HepG2 (cell line): ENCODE data around the gene PANX1. TPM values are rescaled to one million over a fixed set of nuclear protein-coding genes. Genes with fewer than 3 reads are reported as not detected.
A peak's percentile ranks its signal among the peaks of the same experiment; 100 is the strongest.
"Not testable (repeated sequence)": the region's sequence is repeated elsewhere in the genome, so short reads cannot be mapped to it uniquely, and the experiment has no call there.

ENCODE experiments used
- ATAC-seq: fragments of 200-7000 bp; cut with Tn5 transposase; 3 replicates; pipeline ENCODE4 v1.9.1; 2020; ENCODE audit warnings: mild to moderate bottlenecking, moderate library complexity
- BruUV-seq: library from RNA; stranded (reverse); fragments of 400-500 nt; replicated peaks from 2 replicates; lab custom pipeline; 2021; lab: Mats Ljungman, UMichigan
- CTCF ChIA-PET: fragments of 300-600 bp; formaldehyde crosslinking; extraction: SDS; loops from one replicate; lab custom pipeline; 2021; ENCODE audit warnings: low total read pairs, inconsistent platforms, low intra/inter-chr PET ratio; lab: Yijun Ruan, JAX
- POLR2A ChIA-PET: fragments of 350-600 bp; sonication (Branson Sonifier 250); formaldehyde crosslinking; loops from one replicate; lab custom pipeline; 2020; ENCODE audit warnings: antibody characterized with exemption, inconsistent platforms; lab: Yijun Ruan, JAX
- DNase-seq: peaks from one replicate; pipeline ENCODE4 v3.0.0-alpha.2; 2015; ENCODE audit warnings: low spot score
- FAIRE-seq: peaks from 3 replicates; lab custom pipeline; 2011; peaks lifted over from hg19 to GRCh38; lab: Jason Lieb, UNC
- H2AFZ ChIP-seq: one replicate; pipeline ENCODE4 v1.6.1; 2011; ENCODE audit warnings: low read length, inconsistent platforms
- H3K27ac ChIP-seq: fragments of 300-600 bp; 3 replicates; pipeline ENCODE4 v1.8.0; 2011; ENCODE audit warnings: mixed run types, mild to moderate bottlenecking, mixed read lengths, low read length, inconsistent platforms; ENCODE audit not compliant: insufficient read depth; ENCODE audit errors: extremely low read length
- H3K27me3 ChIP-seq, 2 experiments: fragments of 200-600 bp in 1 of 2; 2 replicates in 1 of 2; 3 replicates in 1 of 2; pipeline versions ENCODE4 v1.6.0 to v1.8.0; 2011; ENCODE audit warnings: low read length in 2 of 2, mild to moderate bottlenecking in 2 of 2, moderate library complexity in 2 of 2, inconsistent platforms in 1 of 2; ENCODE audit not compliant: insufficient read depth in 2 of 2, control insufficient read depth in 1 of 2
- H3K36me3 ChIP-seq, 2 experiments: fragments of 200-600 bp in 1 of 2; replicated peaks in 1 of 2; 2 replicates in 1 of 2; 3 replicates in 1 of 2; pipeline versions ENCODE4 v1.5.1 to v1.8.0; 2011; ENCODE audit warnings: low read length in 2 of 2, inconsistent platforms in 1 of 2; ENCODE audit not compliant: insufficient read depth in 2 of 2, control insufficient read depth in 1 of 2
- H3K4me1 ChIP-seq: 2 replicates; pipeline ENCODE4 v1.5.1; 2012; ENCODE audit warnings: low read length, inconsistent platforms; ENCODE audit not compliant: insufficient read depth
- H3K4me2 ChIP-seq: 2 replicates; pipeline ENCODE4 v1.6.0; 2011; ENCODE audit warnings: low read depth, low read length, inconsistent platforms
- H3K4me3 ChIP-seq, 3 experiments: fragments of 200-600 bp in 1 of 3; sonication (generic), shearing (Covaris generic) in 1 of 3; replicated peaks in 1 of 3; 2 replicates each; pipeline ENCODE4 v1.5.1; 2011 to 2016; ENCODE audit warnings: low read length in 3 of 3, inconsistent platforms in 2 of 3, low read depth in 2 of 3, mild to moderate bottlenecking in 2 of 3, control low read depth in 1 of 3, mixed read lengths in 1 of 3; ENCODE audit not compliant: insufficient read depth in 1 of 3
- H3K79me2 ChIP-seq: one replicate; pipeline ENCODE4 v1.6.1; 2011; ENCODE audit warnings: low read length, inconsistent platforms; ENCODE audit not compliant: insufficient read depth
- H3K9ac ChIP-seq: 2 replicates; pipeline ENCODE4 v1.6.0; 2011; ENCODE audit warnings: mild to moderate bottlenecking, low read depth, low read length, inconsistent platforms; ENCODE audit not compliant: insufficient read depth
- H3K9me3 ChIP-seq: 2 replicates; pipeline ENCODE4 v1.5.1; 2012; ENCODE audit warnings: mild to moderate bottlenecking, low read length
- H4K20me1 ChIP-seq: 2 replicates; pipeline ENCODE4 v1.6.0; 2011; ENCODE audit warnings: inconsistent platforms, mild to moderate bottlenecking, low read length, moderate library complexity; ENCODE audit not compliant: insufficient read depth
- HNF4A ChIP-seq: sonication (generic); formaldehyde crosslinking; IDR thresholded peaks from 2 replicates; pipeline ENCODE4 v1.4.0; 2020; ENCODE audit warnings: missing genetic modification reagents
- MBNL3 ChIP-seq: fragments of 250-450 bp; sonication (Bioruptor Pico); conservative IDR thresholded peaks from 2 replicates; pipeline ENCODE4 v1.8.0; 2022; ENCODE audit warnings: mild to moderate bottlenecking, inconsistent platforms
- NAIF1 ChIP-seq: sonication (generic); formaldehyde crosslinking; IDR thresholded peaks from 2 replicates; pipeline ENCODE4 v1.5.0; 2020; ENCODE audit warnings: mild to moderate bottlenecking, missing genetic modification reagents, borderline replicate concordance
- SNAPC2 ChIP-seq: sonication (generic); formaldehyde crosslinking; IDR thresholded peaks from 2 replicates; pipeline ENCODE4 v1.8.1; 2022; ENCODE audit warnings: mild to moderate bottlenecking, missing genetic modification reagents
- STAG1 ChIP-seq: sonication (generic); formaldehyde crosslinking; IDR thresholded peaks from 2 replicates; pipeline ENCODE4 v1.4.0; 2020; ENCODE audit warnings: missing genetic modification reagents
- ZNF224 ChIP-seq: sonication (generic); formaldehyde crosslinking; IDR thresholded peaks from 2 replicates; pipeline ENCODE4 v1.5.0; 2020; ENCODE audit warnings: mild to moderate bottlenecking, missing genetic modification reagents
- ZNF3 ChIP-seq: IDR thresholded peaks from 2 replicates; pipeline ENCODE4 v1.7.0; 2017; ENCODE audit warnings: inconsistent platforms
- ZNF816 ChIP-seq: sonication (generic); formaldehyde crosslinking; IDR thresholded peaks from 2 replicates; pipeline ENCODE4 v1.8.0; 2022; ENCODE audit warnings: missing genetic modification reagents, mild to moderate bottlenecking, borderline replicate concordance
- WGBS: methylation state at CpG from one replicate; pipeline ENCODE4 v1.1.6; 2017; ENCODE audit warnings: low lambda C conversion rate; 5-methylcytosine and 5-hydroxymethylcytosine counted together
- in situ Hi-C: cut with HindIII; loops from 2 replicates; pipeline ENCODE4 v1.10.0; 2017; ENCODE audit warnings: low pct_unique_long_range_greater_than_20kb; ENCODE audit not compliant: extremely low pct_ligation_motif_present
- intact Hi-C: fragments of 100-400 bp; cut with micrococcal nuclease; formaldehyde crosslinking; loops from one replicate; pipeline ENCODE4 v1.10.0; 2022; ENCODE audit not compliant: unreplicated experiment
- polyA plus RNA-seq, 8 experiments: library from polyadenylated mRNA; depleted of rRNA in 3 of 8; stranded (reverse) in 7 of 8; unstranded in 1 of 8; fragments of >200 nt; fragmentation: Illumina TruSeq in 4 of 8; extraction: Trizol in 4 of 8; gene quantifications; 2 replicates each; pipeline versions ENCODE4 v1.2.1 to v1.2.3, GENCODE V29; 2011 to 2016; ENCODE audit warnings: low read depth in 4 of 8, missing spikeins in 1 of 8, mixed read lengths in 1 of 8; ENCODE audit not compliant: insufficient read depth in 1 of 8
- total RNA-seq, 5 experiments: library from RNA; depleted of rRNA; stranded (reverse); fragments of >200 nt; fragmentation: Illumina TruSeq; extraction: Trizol; gene quantifications; 2 replicates each; pipeline ENCODE4 v1.2.3, GENCODE V29; 2016; ENCODE audit warnings: low read depth in 1 of 5
- TF ChIP-seq, protein P1 (sequence below): IDR thresholded peaks from 2 replicates; pipeline ENCODE4 v1.6.1; 2018; ENCODE audit warnings: missing genetic modification reagents, mild to moderate bottlenecking, missing compliant biosample characterization
- TF ChIP-seq, protein P2 (sequence below): sonication (generic); formaldehyde crosslinking; IDR thresholded peaks from 2 replicates; pipeline ENCODE4 v1.4.0; 2020; ENCODE audit warnings: missing genetic modification reagents
- TF ChIP-seq, protein P3 (sequence below): sonication (generic); formaldehyde crosslinking; IDR thresholded peaks from 2 replicates; pipeline ENCODE4 v1.8.0; 2022; ENCODE audit warnings: missing genetic modification reagents, mild to moderate bottlenecking, moderate library complexity, borderline replicate concordance
- TF ChIP-seq, protein P4 (sequence below): IDR thresholded peaks from 2 replicates; pipeline ENCODE4 v1.6.1; 2016; ENCODE audit warnings: mild to moderate bottlenecking

Gene PANX1
- total and polyA plus RNA-seq, 2 of the 13 experiments (the other 11 are each of a cell fraction or from before 2014, with no cell fraction given), result 8.3 to 24.8 TPM

DNA sequence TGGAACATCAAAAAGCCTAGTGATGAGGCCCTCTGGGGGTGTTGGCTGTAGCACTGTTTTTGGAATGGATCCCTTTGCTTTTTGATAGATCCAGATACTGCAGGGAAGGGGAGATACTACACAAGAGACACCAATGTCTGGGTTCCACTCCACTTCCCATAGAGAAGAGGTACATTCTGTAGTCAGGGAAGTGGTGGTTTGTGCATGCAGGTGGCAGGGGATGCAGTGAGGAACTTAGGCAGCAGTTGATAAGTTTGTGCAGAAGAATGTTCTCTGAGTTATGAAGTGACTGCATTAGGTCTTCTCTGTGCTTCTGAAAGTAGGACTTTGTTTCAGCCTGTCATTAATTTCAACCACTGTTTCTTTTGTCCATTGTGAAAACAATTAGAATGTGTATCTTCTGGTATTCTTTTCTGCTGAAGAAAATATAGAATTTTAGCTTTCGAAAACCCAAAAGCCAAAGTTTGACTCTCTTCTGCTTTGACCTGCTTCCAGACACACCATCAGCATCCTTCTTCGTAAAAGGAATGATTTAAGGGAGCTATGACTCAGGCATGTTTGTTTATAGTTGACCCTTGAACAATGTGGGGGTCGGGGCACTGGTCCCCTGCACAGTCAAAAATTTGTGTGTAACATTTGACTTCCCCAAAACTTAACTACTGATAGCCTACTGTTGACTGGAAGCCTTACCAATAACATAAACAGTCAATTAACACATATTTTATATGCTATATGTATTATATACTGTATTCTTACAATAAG is 25.6 kb downstream of the PANX1 start (continued):
- TF ChIP-seq ZNF816, result no peak
- no peak for TF ChIP-seq STAG1
- TF ChIP-seq, protein P1, sequence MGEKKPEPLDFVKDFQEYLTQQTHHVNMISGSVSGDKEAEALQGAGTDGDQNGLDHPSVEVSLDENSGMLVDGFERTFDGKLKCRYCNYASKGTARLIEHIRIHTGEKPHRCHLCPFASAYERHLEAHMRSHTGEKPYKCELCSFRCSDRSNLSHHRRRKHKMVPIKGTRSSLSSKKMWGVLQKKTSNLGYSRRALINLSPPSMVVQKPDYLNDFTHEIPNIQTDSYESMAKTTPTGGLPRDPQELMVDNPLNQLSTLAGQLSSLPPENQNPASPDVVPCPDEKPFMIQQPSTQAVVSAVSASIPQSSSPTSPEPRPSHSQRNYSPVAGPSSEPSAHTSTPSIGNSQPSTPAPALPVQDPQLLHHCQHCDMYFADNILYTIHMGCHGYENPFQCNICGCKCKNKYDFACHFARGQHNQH (CRISPR knock-in tag), result no peak
- TF ChIP-seq NAIF1 (CRISPR knock-in tag), result no peak
- no peak for TF ChIP-seq SNAPC2 (CRISPR knock-in tag)
- TF ChIP-seq, protein P2, sequence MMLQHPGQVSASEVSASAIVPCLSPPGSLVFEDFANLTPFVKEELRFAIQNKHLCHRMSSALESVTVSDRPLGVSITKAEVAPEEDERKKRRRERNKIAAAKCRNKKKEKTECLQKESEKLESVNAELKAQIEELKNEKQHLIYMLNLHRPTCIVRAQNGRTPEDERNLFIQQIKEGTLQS, result no peak
- TF ChIP-seq, protein P3, sequence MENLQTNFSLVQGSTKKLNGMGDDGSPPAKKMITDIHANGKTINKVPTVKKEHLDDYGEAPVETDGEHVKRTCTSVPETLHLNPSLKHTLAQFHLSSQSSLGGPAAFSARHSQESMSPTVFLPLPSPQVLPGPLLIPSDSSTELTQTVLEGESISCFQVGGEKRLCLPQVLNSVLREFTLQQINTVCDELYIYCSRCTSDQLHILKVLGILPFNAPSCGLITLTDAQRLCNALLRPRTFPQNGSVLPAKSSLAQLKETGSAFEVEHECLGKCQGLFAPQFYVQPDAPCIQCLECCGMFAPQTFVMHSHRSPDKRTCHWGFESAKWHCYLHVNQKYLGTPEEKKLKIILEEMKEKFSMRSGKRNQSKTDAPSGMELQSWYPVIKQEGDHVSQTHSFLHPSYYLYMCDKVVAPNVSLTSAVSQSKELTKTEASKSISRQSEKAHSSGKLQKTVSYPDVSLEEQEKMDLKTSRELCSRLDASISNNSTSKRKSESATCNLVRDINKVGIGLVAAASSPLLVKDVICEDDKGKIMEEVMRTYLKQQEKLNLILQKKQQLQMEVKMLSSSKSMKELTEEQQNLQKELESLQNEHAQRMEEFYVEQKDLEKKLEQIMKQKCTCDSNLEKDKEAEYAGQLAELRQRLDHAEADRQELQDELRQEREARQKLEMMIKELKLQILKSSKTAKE (CRISPR knock-in tag), result no peak
- TF ChIP-seq ZNF3, result no peak
- no peak for TF ChIP-seq MBNL3
- peak; percentile 36 for TF ChIP-seq HNF4A (CRISPR knock-in tag)
- TF ChIP-seq, protein P4, sequence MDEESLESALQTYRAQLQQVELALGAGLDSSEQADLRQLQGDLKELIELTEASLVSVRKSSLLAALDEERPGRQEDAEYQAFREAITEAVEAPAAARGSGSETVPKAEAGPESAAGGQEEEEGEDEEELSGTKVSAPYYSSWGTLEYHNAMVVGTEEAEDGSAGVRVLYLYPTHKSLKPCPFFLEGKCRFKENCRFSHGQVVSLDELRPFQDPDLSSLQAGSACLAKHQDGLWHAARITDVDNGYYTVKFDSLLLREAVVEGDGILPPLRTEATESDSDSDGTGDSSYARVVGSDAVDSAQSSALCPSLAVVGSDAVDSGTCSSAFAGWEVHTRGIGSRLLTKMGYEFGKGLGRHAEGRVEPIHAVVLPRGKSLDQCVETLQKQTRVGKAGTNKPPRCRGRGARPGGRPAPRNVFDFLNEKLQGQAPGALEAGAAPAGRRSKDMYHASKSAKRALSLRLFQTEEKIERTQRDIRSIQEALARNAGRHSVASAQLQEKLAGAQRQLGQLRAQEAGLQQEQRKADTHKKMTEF, result no peak
- TF ChIP-seq ZNF224 (CRISPR knock-in tag), result no peak

DNA sequence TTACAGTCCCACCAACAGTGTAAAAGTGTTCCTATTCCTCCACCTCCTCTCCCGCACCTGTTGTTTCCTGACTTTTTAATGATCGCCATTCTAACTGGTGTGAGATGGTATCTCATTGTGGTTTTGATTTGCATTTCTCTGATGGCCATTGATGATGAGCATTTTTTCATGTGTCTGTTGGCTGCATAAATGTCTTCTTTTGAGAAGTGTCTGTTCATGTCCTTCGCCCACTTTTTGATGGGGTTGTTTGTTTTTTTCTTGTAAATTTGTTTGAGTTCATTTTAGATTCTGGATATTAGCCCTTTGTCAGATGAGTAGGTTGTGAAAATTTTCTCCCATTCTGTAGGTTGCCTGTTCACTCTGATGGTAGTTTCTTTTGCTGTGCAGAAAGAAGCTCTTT is 28.7 kb downstream of the PANX1 start:
- H2AFZ ChIP-seq, H3K27ac ChIP-seq, H3K36me3 ChIP-seq, H4K20me1 ChIP-seq, BruUV-seq, H3K27me3 ChIP-seq, CTCF ChIA-PET, H3K4me3 ChIP-seq, ATAC-seq, H3K4me2 ChIP-seq, H3K9ac ChIP-seq, in situ Hi-C loops, H3K9me3 ChIP-seq, intact Hi-C loops, FAIRE-seq, POLR2A ChIA-PET, DNase-seq: not testable (repeated sequence)
- WGBS, result 97% methylated on average over 3 of the region's 3 CpGs
- H3K4me1 ChIP-seq, result peaks cover 37% of the 10 kb centered on the region
- H3K79me2 ChIP-seq, result peaks cover 16% of the 10 kb centered on the region
